Nephron progenitor cell (in vitro differentiated cells): Measurements from ENCODE around the gene RSRP1.
"Not testable (repeated sequence)": the region's sequence is repeated elsewhere in the genome, so short reads cannot be mapped to it uniquely, and the experiment has no call there.

Experiments used
- DNase-seq: peaks from one replicate; pipeline ENCODE4 v3.0.0; 2021
- H3K27ac Mint-ChIP-seq: 2 replicates; pipeline ENCODE4 v1.8.0; 2021; ENCODE audit warnings: mild to moderate bottlenecking, moderate library complexity, mixed read lengths
- H3K27me3 Mint-ChIP-seq: 2 replicates; pipeline ENCODE4 v1.8.0; 2021; ENCODE audit warnings: mild to moderate bottlenecking, low read depth, mixed read lengths; ENCODE audit not compliant: poor library complexity
- H3K36me3 Mint-ChIP-seq: 2 replicates; pipeline ENCODE4 v1.8.0; 2021; ENCODE audit warnings: low read depth, mixed read lengths
- H3K4me1 Mint-ChIP-seq: 2 replicates; pipeline ENCODE4 v1.8.0; 2021; ENCODE audit warnings: mixed read lengths
- H3K4me3 Mint-ChIP-seq: 2 replicates; pipeline ENCODE4 v1.8.0; 2021; ENCODE audit warnings: mild to moderate bottlenecking, moderate library complexity, mixed read lengths
- H3K9me3 Mint-ChIP-seq: 2 replicates; pipeline ENCODE4 v1.8.0; 2021; ENCODE audit warnings: mild to moderate bottlenecking, moderate library complexity, mixed read lengths
- TF ChIP-seq, protein P1 (sequence below): fragments of 200-600 bp; sonication (generic); IDR thresholded peaks from 2 replicates; pipeline ENCODE4 v1.5.0; 2021; ENCODE audit warnings: antibody characterized with exemption

RSRP1 gene, protein sequence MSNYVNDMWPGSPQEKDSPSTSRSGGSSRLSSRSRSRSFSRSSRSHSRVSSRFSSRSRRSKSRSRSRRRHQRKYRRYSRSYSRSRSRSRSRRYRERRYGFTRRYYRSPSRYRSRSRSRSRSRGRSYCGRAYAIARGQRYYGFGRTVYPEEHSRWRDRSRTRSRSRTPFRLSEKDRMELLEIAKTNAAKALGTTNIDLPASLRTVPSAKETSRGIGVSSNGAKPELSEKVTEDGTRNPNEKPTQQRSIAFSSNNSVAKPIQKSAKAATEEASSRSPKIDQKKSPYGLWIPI

DNA sequence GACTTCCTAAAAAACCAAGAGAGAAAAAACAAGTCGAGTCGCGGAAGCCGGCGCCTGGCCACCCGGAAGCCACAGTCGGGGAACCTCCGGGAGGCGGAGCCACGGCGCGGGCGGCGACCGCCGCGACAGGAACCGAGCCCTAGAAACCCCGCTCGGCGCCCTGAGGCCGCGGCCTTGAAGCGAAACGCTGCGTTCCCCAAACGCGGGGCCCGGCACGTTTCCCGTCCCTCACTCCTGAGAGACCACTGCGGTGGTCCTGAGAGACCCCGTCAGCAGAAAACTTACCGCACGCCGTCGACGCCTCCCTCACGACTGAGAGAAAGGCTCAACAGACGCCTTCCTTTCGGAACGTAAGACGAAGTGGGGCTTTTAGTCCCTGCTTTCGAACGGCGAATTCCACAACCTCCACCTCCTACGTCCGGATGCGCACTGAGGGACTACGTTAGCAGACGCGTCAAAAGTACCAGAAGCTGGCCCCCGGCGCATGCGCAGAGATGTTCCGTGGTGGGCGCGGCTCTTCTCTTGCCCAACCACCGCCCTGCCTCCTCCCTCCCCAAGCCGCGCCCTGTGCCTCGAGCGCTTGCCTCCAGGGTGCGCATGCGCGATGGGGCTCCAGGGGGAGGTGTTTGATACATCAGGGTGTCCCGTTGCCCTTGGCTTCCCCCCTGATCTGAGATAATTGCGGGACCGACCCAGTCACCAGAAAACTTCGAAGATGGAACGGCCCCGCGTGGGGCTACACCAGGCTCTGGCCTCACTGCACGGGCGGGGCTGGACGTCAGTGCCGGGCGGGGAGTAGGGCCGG, at the start of gene RSRP1:
RSRP1 (minus strand) TSS at position 431 of the 805 bp plus-strand sequence. CDS start 491 bp downstream, outside the sequence.
- Mint-ChIP-seq H3K4me3 (peak within 1 kb of the TSS; percentile 95), H3K36me3 (peaks cover 30% of the 10 kb centered on the region), H3K27me3 (peaks cover 7% of the 10 kb centered on the region), H3K9me3 (no peaks in the 10 kb centered on the region), H3K27ac (peak within 1 kb of the TSS; percentile 99), H3K4me1 (peaks cover 31% of the 10 kb centered on the region)
- peak; percentile 99 for DNase-seq
- TF ChIP-seq, protein P1, sequence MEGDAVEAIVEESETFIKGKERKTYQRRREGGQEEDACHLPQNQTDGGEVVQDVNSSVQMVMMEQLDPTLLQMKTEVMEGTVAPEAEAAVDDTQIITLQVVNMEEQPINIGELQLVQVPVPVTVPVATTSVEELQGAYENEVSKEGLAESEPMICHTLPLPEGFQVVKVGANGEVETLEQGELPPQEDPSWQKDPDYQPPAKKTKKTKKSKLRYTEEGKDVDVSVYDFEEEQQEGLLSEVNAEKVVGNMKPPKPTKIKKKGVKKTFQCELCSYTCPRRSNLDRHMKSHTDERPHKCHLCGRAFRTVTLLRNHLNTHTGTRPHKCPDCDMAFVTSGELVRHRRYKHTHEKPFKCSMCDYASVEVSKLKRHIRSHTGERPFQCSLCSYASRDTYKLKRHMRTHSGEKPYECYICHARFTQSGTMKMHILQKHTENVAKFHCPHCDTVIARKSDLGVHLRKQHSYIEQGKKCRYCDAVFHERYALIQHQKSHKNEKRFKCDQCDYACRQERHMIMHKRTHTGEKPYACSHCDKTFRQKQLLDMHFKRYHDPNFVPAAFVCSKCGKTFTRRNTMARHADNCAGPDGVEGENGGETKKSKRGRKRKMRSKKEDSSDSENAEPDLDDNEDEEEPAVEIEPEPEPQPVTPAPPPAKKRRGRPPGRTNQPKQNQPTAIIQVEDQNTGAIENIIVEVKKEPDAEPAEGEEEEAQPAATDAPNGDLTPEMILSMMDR, result no peak

DNA sequence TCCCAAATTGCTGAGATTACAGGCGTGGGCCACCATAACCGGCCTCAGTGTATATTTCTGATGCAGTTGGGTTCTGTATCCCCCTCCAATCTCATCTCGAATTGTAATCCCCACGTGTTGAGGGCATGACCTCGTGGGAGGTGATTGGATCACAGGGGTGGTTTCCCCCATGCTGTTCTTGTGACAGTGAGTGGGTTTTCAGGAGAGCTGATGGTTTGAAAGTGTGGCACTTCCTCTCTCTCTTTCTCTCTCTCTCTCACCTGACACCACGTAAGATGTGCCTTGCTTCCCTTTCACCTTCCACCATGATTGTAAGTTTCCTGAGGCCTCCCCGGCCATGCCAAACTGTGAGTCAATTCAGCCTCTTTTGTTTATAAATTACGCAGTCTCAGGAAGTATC, 49.2 kb upstream of the RSRP1 start:
- DNase-seq, H3K4me1 Mint-ChIP-seq, H3K4me3 Mint-ChIP-seq, H3K9me3 Mint-ChIP-seq, H3K36me3 Mint-ChIP-seq, H3K27ac Mint-ChIP-seq, H3K27me3 Mint-ChIP-seq: not testable (repeated sequence)

DNA sequence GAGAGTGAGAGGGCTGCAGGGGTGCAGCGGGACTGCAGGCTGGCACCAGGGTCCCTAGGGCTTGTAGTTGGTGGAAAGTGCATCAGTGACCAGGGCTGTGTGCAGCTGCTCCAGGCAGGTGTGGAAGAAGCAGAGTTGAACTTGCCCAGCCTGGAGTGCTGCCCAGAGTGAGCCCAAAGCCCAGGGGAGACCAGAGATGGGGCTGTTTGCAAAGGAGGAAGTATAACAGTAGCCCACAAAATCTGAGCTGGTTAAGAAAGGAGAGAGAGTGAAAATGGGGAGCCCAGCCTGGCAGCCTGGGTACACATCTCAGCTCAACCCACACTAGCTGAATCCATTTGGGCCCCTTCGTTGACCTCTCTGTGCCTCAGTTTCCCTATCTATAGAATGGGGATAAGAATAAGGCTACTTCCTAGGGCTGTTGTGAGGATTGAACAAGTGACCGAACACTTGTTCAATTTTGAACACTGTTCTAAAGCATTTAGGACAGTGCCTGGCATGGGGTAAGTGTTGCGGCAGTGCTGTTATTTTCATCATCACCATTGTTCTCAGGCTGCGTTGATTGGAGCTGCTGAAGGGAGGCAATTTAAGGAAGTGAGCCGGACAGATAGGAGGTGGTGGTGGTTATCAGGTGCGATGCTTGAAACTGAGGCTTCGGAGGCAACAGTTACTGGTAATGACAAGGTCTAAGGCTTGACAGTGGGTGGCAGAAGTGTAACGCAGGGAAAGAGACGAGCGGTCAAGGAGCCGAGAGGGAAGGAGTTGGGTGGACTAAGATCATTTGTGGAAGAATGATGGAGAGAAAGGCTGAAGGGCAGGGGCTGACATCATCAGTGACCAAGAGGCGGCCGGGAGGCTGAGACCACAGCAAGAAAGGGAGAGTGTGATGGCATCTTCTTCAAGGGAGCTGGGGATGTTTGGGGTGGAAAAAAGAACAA, 47.9 kb upstream of the RSRP1 start:
- not testable (repeated sequence) for H3K27me3 Mint-ChIP-seq, H3K9me3 Mint-ChIP-seq, H3K36me3 Mint-ChIP-seq, H3K4me1 Mint-ChIP-seq, H3K4me3 Mint-ChIP-seq, H3K27ac Mint-ChIP-seq, DNase-seq

DNA sequence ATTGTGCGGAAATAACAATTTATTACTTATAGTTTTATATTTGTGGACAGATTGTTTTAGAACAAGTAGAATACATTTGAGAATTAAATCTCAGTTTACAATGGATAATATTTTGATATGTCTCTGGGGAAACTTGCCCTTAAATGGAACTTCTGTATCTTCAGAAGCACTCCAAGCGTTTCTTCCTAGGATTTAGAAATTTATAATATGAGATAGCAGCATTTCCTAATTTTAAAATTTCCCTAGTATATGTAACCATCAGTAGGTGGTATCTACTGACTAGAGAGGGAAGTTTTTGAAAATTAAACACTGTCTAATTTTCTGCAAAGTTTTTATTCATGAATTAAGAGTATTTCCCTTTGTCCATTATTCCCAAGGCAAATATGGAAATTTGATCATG, 46.2 kb upstream of the RSRP1 start:
- H3K4me3 Mint-ChIP-seq, DNase-seq, H3K9me3 Mint-ChIP-seq, H3K4me1 Mint-ChIP-seq, H3K27ac Mint-ChIP-seq, H3K36me3 Mint-ChIP-seq, H3K27me3 Mint-ChIP-seq: not testable (repeated sequence)

DNA sequence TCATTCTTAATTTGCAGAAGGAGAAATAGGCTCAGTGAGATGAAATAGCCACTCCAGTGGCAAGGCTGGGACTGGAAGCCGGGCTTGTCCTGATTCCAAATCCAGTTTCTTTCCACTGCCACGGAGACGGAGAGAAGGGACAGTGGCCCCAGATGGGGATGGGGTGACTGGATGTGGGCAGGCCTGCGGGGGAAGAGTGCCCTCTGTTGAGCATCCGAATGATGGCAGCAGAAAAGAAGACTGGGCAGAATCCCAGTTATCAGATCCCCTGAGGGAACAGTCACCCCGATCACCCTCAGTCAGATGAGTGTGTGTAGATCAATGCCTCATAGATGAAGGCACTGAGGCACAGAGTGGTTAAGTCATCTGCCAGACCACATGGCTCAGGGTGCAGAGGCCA, 42.8 kb upstream of the RSRP1 start:
- peaks cover 11% of the 10 kb centered on the region for H3K27me3 Mint-ChIP-seq
- not testable (repeated sequence) for H3K4me3 Mint-ChIP-seq, H3K36me3 Mint-ChIP-seq, H3K4me1 Mint-ChIP-seq, DNase-seq, H3K9me3 Mint-ChIP-seq, H3K27ac Mint-ChIP-seq

DNA sequence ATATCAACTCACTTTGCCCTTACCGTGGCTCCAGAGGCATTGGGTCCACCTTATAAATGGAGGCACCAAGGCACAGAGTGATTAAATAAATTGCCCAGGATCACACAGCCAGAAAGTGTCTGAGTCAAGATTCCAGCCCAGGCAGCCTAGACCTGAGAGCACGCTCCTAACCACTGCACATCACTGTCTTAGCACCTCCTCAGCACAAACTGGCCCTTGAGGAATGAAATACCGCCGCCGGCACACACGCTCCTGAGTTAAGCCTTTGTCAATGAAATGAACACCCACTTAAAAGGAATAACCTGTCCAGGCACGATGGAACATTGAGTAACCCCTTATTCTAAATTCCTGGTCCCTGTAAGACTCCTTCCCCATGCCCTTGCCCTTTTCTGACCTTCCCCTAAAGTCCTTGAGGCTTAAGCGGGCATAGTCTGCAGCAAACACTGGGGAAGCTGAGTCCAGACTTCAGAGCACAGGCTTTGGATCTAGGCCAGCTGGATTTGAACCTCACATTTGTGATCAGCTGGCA, 41.4 kb upstream of the RSRP1 start:
- not testable (repeated sequence) for H3K36me3 Mint-ChIP-seq, H3K9me3 Mint-ChIP-seq, H3K4me3 Mint-ChIP-seq, DNase-seq, H3K27ac Mint-ChIP-seq, H3K4me1 Mint-ChIP-seq
- peaks cover 11% of the 10 kb centered on the region for H3K27me3 Mint-ChIP-seq

DNA sequence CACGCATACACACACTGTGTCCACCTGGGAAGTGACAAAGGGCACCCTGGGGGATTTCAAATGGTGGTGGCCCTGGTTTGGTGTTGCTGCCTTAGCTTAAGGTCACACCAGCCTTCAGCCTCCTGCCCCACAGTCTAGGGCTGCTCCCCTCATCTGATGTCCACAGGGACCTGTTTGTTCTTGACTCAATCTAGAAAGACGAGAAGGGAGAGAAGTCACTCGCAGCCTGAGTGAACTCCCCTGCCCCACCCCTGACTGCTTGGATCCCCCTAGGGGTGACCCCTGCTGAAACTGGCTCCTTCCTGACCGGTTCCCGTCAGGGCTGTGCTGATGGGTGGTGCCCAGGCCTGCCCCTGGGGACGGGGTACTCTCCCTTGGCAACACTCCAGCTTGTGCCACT, 39.9 kb upstream of the RSRP1 start:
- H3K9me3 Mint-ChIP-seq, H3K27me3 Mint-ChIP-seq, DNase-seq, H3K4me1 Mint-ChIP-seq, H3K4me3 Mint-ChIP-seq, H3K27ac Mint-ChIP-seq, H3K36me3 Mint-ChIP-seq: not testable (repeated sequence)

DNA sequence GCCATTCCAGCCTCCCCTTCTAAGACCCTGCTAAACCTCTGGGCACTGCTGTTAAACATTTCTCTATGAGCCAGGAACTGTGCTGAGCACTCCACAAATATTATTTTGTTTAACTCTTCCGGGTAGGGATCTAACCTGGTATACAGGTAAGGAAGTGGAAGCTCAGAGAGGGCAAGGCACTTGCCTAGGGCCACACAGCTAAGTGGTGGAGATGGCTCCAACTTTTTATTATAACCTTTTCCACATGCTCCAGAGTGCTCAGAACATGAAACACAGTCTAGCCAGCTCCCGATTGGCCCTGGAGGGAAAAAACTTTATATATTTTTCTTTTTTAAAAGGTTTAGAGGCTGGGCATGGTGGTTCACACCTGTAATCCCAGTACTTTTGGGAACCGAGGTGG, 38.6 kb upstream of the RSRP1 start:
- not testable (repeated sequence) for H3K4me3 Mint-ChIP-seq, DNase-seq, H3K27ac Mint-ChIP-seq, H3K4me1 Mint-ChIP-seq, H3K36me3 Mint-ChIP-seq, H3K27me3 Mint-ChIP-seq, H3K9me3 Mint-ChIP-seq

DNA sequence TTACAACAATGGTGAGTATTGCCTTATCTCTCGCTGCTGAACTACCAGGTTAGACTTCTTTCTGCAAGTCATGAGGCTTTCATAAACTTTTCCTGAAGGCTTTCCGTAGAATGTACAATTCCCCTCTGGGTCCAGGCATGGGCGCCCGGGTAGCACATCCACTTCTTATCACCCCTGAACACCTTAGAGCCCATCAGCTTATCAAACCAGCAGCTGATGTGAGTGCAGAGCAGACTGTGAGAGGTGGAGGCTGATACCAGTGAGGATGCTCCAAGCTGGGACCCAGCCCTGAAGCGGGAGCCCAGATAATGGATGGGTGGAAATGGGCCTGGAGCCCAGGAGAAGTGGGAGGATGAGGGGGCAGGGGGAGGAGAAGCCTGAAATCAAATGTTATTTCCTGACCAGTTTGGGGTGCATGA, 32.4 kb upstream of the RSRP1 start:
- H3K4me1 Mint-ChIP-seq, DNase-seq, H3K27me3 Mint-ChIP-seq, H3K36me3 Mint-ChIP-seq, H3K27ac Mint-ChIP-seq, H3K4me3 Mint-ChIP-seq, H3K9me3 Mint-ChIP-seq: not testable (repeated sequence)

DNA sequence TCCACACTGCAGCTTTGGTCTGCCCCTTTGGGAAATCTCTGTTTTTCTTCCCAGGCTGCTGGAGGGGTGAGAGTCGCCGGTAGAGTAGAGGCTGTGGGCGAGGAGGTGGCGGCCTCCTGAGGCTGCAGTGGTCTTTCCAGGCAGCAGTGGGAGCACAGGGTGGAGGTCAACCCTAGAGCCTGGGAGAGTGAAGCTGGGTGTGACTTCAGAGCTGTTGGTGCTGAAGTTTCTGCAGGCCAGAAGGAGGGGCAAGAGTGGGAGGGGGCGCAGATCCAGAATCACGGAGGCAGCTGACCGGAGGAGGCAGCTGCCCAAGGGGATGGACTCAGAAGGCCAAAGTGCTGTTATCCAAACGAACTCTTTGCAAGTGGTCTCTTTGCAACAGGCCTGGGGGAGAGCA, 31.5 kb upstream of the RSRP1 start:
- not testable (repeated sequence) for H3K4me3 Mint-ChIP-seq, H3K9me3 Mint-ChIP-seq, H3K27ac Mint-ChIP-seq, DNase-seq, H3K36me3 Mint-ChIP-seq, H3K4me1 Mint-ChIP-seq, H3K27me3 Mint-ChIP-seq

DNA sequence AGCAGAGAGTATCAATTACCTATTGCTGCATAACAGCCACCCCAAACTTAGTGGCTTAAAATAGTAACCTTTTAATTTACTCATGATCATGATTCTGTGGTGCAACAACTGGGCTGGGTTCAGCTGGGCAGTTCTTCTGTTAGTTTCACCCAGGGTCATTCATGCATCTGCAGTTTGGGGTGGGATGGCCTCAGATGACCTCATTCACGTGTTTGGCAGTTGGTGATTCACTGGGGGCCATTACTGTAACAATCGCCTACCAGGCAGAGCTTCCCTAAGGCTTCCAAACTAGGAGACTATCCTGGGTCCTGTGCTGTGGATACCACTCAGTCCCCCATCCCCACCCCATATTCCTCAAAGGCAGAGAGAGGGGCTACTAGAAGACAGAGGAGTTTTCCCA, 31.1 kb upstream of the RSRP1 start:
- not testable (repeated sequence) for H3K4me3 Mint-ChIP-seq, H3K27me3 Mint-ChIP-seq, H3K27ac Mint-ChIP-seq, H3K9me3 Mint-ChIP-seq, H3K4me1 Mint-ChIP-seq, DNase-seq, H3K36me3 Mint-ChIP-seq

DNA sequence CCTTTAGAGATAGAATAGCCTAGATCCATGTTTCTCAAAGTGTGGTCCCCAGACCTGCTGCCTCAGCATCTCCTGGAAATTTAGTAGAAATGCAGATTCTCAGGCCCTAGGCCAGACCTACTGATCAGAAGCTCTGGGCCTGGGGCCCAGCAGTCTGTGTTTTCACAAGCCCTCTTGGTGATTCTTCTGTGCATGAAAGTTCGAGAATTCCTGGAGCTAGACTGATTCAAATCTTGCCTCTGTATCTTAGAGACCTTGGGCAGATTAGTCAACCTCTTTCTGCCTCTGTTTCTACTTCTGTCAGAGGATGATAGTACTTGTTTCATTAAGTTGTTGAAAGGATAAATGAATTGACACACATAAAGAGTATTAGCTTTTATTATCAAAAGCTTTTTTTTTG, 30.0 kb upstream of the RSRP1 start:
- H3K4me1 Mint-ChIP-seq, H3K4me3 Mint-ChIP-seq, DNase-seq, H3K36me3 Mint-ChIP-seq, H3K9me3 Mint-ChIP-seq, H3K27me3 Mint-ChIP-seq, H3K27ac Mint-ChIP-seq: not testable (repeated sequence)

DNA sequence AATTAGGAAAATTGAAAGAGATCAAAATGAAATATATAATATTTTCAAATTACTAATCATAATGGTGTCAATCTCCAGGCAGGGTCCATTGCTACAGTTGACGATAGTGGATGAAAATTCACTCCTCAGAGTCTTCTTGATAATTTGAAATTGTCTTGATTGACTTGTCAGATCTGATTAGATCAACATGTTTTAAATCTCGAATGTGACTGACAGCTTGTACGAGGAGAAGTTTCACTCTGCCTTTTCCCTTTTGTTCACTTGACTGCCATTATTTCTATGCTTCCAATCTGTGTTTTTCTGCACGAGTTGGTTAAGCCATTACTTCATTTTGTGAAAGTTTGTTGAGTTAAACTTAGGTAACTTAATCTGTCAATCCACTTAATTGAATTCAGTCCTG, 28.4 kb upstream of the RSRP1 start:
- DNase-seq, H3K27me3 Mint-ChIP-seq, H3K9me3 Mint-ChIP-seq, H3K36me3 Mint-ChIP-seq, H3K4me3 Mint-ChIP-seq, H3K4me1 Mint-ChIP-seq, H3K27ac Mint-ChIP-seq: not testable (repeated sequence)
